ENCODE data around the gene SPANXD.

Gene SPANXD

DNA sequence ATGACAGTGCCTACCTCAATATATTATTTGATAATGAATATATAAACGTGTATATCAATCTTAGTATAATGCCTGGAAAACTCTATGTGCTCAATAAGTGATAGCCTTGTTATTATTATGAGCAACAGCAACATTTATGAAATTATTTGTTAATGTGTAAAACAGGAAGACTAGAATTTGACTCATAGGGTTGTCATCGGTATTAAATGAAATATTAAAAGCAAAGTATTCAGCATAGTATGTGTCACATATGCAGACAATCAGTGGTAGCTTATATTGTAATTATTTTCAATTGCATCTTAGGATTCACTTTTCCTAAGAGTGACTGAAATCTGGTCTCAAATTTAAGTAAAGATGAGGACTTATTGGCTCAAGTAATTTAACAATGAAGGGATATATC is 24.6 kb downstream of the SPANXD start:
- no peak overlapping the region for H3K4me3 ChIP-seq (ENCODE audit: low read length)
- TF ChIP-seq CTCF (conservative IDR thresholded peaks at IDR 0.05; ENCODE audit: low read depth, low read length) = no peak
- no peak for DNase-seq (ENCODE audit: low read depth)

DNA sequence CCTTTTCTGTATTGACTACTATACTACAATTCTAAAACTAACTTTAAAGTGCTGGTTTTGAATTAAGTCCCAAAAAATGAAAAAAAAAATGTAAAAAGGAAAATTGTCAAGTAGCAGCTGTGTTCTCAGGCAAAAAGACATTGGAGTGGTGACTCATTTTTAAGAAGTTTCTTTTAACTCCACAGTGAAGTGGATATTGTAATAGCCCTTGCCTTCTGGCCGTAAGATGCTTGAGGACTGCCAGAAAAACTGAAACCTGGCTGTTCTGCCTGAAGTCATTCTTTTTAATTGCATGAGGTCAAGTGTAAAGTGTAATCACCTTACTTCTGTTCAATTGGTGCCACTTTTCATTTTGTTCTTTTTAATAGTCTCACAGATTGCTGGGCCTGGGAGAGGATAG is 28.9 kb downstream of the SPANXD start:
- DNase-seq (ENCODE audit: low read depth) = peak; percentile 11
- no peak for TF ChIP-seq CTCF (conservative IDR thresholded peaks at IDR 0.05; ENCODE audit: low read depth, low read length)
- no peak overlapping the region for H3K4me3 ChIP-seq (ENCODE audit: low read length)

DNA sequence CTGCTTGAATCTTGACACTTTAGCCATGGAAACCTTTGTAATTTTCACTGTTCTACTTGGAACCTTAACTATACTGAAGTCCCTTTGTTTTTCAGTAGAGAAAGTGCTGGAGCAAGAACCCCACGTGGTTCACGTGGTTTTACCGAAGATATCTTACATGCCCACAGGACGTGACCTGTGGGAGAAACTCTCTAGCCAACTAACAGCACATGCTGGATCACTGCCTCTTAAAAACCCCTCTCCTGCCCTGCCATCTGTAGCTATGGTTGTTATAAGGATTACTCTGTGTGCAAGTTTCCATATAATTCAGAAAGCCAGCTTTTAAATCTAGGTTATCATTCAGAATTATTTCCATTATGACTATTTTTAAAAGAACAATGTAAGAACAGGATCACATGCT is 30.2 kb downstream of the SPANXD start:
- H3K4me3 ChIP-seq (ENCODE audit: low read length) = no peak overlapping the region
- no peak for TF ChIP-seq CTCF (conservative IDR thresholded peaks at IDR 0.05; ENCODE audit: low read depth, low read length)
- DNase-seq (ENCODE audit: low read depth) = no peak

GRCh38 chrX:141662781-141663180 is 35.8 kb downstream of the SPANXD start:
- no peak for TF ChIP-seq CTCF (conservative IDR thresholded peaks at IDR 0.05; ENCODE audit: low read depth, low read length)
- no peak for DNase-seq (ENCODE audit: low read depth)

DNA sequence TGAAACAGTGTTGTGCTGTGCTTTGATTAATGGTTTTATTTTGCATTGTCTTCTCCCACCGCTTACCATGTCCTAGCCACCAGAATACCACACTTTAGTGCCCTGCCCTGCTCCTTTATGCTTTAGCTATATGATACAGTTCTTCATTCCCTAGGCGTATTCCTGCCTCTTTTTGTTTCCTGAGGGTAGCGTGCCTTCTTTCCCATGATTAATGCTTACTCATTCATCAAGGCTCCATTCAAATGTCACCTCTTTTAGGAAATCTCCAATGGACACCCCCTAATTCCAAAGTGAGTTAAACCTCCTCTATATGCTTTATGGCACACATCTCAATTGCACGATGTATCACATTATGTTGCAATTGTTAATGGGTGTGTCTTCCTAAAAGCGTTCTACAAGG is 46.3 kb downstream of the SPANXD start:
- TF ChIP-seq CTCF (conservative IDR thresholded peaks at IDR 0.05; ENCODE audit: low read depth, low read length) = no peak
- no peak overlapping the region for H3K4me3 ChIP-seq (ENCODE audit: low read length)
- DNase-seq (ENCODE audit: low read depth) = no peak

More at GRCh38 chrX:141662781-141663180, 35.8 kb downstream of the SPANXD start:
- no peak overlapping the region for H3K4me3 ChIP-seq (ENCODE audit: low read length)

Data from retinal pigment epithelial cell (primary cell).